H9 (cell line): ENCODE results near the gene NGRN. TPM values are rescaled to one million over a fixed set of nuclear protein-coding genes. Genes with fewer than 3 reads are reported as not detected.

Experiments used
- DNase-seq: peaks from one replicate; pipeline ENCODE4 v3.0.0-alpha.2; 2017
- H2AFZ ChIP-seq: one replicate; pipeline ENCODE4 v1.6.1; 2013; ENCODE audit warnings: mild to moderate bottlenecking, low read length, control low read depth, moderate library complexity
- H2AK5ac ChIP-seq: 2 replicates; pipeline ENCODE4 v1.6.1; 2013; ENCODE audit warnings: low read length, control low read depth, mixed read lengths; ENCODE audit not compliant: insufficient read length
- H2BK120ac ChIP-seq: one replicate; pipeline ENCODE4 v1.6.1; 2013; ENCODE audit warnings: low read depth, mild to moderate bottlenecking, low read length, control low read depth, inconsistent platforms; ENCODE audit not compliant: poor library complexity, severe bottlenecking
- H2BK12ac ChIP-seq: 2 replicates; pipeline ENCODE4 v1.6.1; 2013; ENCODE audit warnings: low read length, control low read depth, mixed read lengths, low read depth; ENCODE audit not compliant: insufficient read length
- H2BK15ac ChIP-seq: 2 replicates; pipeline ENCODE4 v1.6.1; 2013; ENCODE audit warnings: low read depth, low read length, control low read depth
- H2BK20ac ChIP-seq: one replicate; pipeline ENCODE4 v1.6.1; 2013; ENCODE audit warnings: low read depth, mild to moderate bottlenecking, low read length, control low read depth, inconsistent platforms; ENCODE audit not compliant: poor library complexity, severe bottlenecking
- H2BK5ac ChIP-seq: 2 replicates; pipeline ENCODE4 v1.6.1; 2013; ENCODE audit warnings: low read length, control low read depth, mixed read lengths; ENCODE audit not compliant: insufficient read length
- H3K14ac ChIP-seq: 2 replicates; pipeline ENCODE4 v1.6.1; 2013; ENCODE audit warnings: low read length, control low read depth; ENCODE audit not compliant: insufficient read depth
- H3K18ac ChIP-seq: 2 replicates; pipeline ENCODE4 v1.6.1; 2013; ENCODE audit warnings: low read depth, mild to moderate bottlenecking, mixed read lengths, low read length, control low read depth; ENCODE audit not compliant: insufficient read length
- H3K23ac ChIP-seq: 2 replicates; pipeline ENCODE4 v1.6.1; 2013; ENCODE audit warnings: low read length, control low read depth, mixed read lengths, low read depth; ENCODE audit not compliant: insufficient read length
- H3K23me2 ChIP-seq: 2 replicates; pipeline ENCODE4 v1.6.1; 2013; ENCODE audit warnings: low read depth, mild to moderate bottlenecking, mixed read lengths, low read length, control low read depth; ENCODE audit not compliant: insufficient read length, poor library complexity, severe bottlenecking
- H3K27ac ChIP-seq: 2 replicates; pipeline ENCODE4 v1.5.1; 2013; ENCODE audit warnings: low read length, control low read depth, mixed read lengths, low read depth; ENCODE audit not compliant: insufficient read length
- H3K27me3 ChIP-seq: 2 replicates; pipeline ENCODE4 v1.6.1; 2013; ENCODE audit warnings: low read length, control low read depth, inconsistent platforms; ENCODE audit not compliant: insufficient read depth
- H3K4ac ChIP-seq: 2 replicates; pipeline ENCODE4 v1.6.1; 2013; ENCODE audit warnings: low read depth, mild to moderate bottlenecking, control low read depth, inconsistent platforms, low read length, moderate library complexity
- H3K4me1 ChIP-seq: 2 replicates; pipeline ENCODE4 v1.6.1; 2013; ENCODE audit warnings: low read length, control low read depth, inconsistent platforms; ENCODE audit not compliant: insufficient read depth
- H3K4me2 ChIP-seq: 2 replicates; pipeline ENCODE4 v1.6.1; 2013; ENCODE audit warnings: low read length, control low read depth, mixed read lengths; ENCODE audit not compliant: insufficient read length, insufficient read depth
- H3K56ac ChIP-seq: 2 replicates; pipeline ENCODE4 v1.6.1; 2013; ENCODE audit warnings: low read depth, mild to moderate bottlenecking, mixed read lengths, low read length, control low read depth; ENCODE audit not compliant: insufficient read length
- H3K79me1 ChIP-seq: 2 replicates; pipeline ENCODE4 v1.6.1; 2013; ENCODE audit warnings: low read depth, mild to moderate bottlenecking, moderate library complexity, low read length, control low read depth, inconsistent platforms; ENCODE audit not compliant: insufficient read depth, poor library complexity, severe bottlenecking
- H3K79me2 ChIP-seq: 2 replicates; pipeline ENCODE4 v1.6.1; 2013; ENCODE audit warnings: low read length, control low read depth, inconsistent platforms; ENCODE audit not compliant: insufficient read depth
- H3K9ac ChIP-seq: 2 replicates; pipeline ENCODE4 v1.6.1; 2013; ENCODE audit warnings: low read length, control low read depth, mixed read lengths; ENCODE audit not compliant: insufficient read length; ENCODE audit errors: extremely low read depth
- H3K9me3 ChIP-seq: one replicate; pipeline ENCODE4 v1.6.1; 2013; ENCODE audit warnings: low read depth, low read length, inconsistent platforms; ENCODE audit not compliant: control insufficient read depth
- H3T11ph ChIP-seq: one replicate; pipeline ENCODE4 v1.6.1; 2013; ENCODE audit warnings: mild to moderate bottlenecking, low read length, control low read depth, inconsistent platforms
- H4K20me1 ChIP-seq: one replicate; pipeline ENCODE4 v1.6.1; 2013; ENCODE audit not compliant: control insufficient read depth, insufficient read length, insufficient read depth
- H4K5ac ChIP-seq: 2 replicates; pipeline ENCODE4 v1.6.1; 2013; ENCODE audit warnings: low read depth, mild to moderate bottlenecking, mixed read lengths, low read length, control low read depth; ENCODE audit not compliant: insufficient read length
- H4K8ac ChIP-seq: replicated peaks from 2 replicates; pipeline ENCODE4 v1.6.1; 2013; ENCODE audit warnings: low read length, control low read depth, mixed read lengths, low read depth; ENCODE audit not compliant: insufficient read length
- H4K91ac ChIP-seq: 2 replicates; pipeline ENCODE4 v1.6.1; 2013; ENCODE audit warnings: low read depth, mild to moderate bottlenecking, moderate library complexity, mixed read lengths, low read length, control low read depth; ENCODE audit not compliant: insufficient read length
- H3K27ac Mint-ChIP-seq, 3 experiments: 2 replicates in 2 of 3; 3 replicates in 1 of 3; pipeline ENCODE4 v1.8.0; 2020 to 2021; ENCODE audit warnings: mixed read lengths in 3 of 3, mild to moderate bottlenecking in 1 of 3, moderate library complexity in 1 of 3
- H3K27me3 Mint-ChIP-seq: 2 replicates; pipeline ENCODE4 v1.8.0; 2021; ENCODE audit warnings: low read depth, mild to moderate bottlenecking, moderate library complexity, mixed read lengths
- H3K36me3 Mint-ChIP-seq, 3 experiments: 2 replicates in 2 of 3; 3 replicates in 1 of 3; pipeline ENCODE4 v1.8.0; 2020 to 2021; ENCODE audit warnings: low read depth in 3 of 3, mixed read lengths in 3 of 3; ENCODE audit not compliant: insufficient read depth in 1 of 3
- H3K4me1 Mint-ChIP-seq, 2 experiments: 2 replicates each; pipeline ENCODE4 v1.8.0; 2020; ENCODE audit warnings: mixed read lengths in 2 of 2
- H3K4me3 Mint-ChIP-seq, 2 experiments: 2 replicates in 1 of 2; 3 replicates in 1 of 2; pipeline ENCODE4 v1.8.0; 2020 to 2021; ENCODE audit warnings: mild to moderate bottlenecking in 2 of 2, mixed read lengths in 2 of 2, moderate library complexity in 1 of 2
- H3K9me3 Mint-ChIP-seq, 2 experiments: 2 replicates in 1 of 2; 3 replicates in 1 of 2; pipeline ENCODE4 v1.8.0; 2020; ENCODE audit warnings: mild to moderate bottlenecking in 2 of 2, mixed read lengths in 2 of 2, moderate library complexity in 1 of 2
- CTCF ChIP-seq: fragments of 200-600 bp; sonication (generic); conservative IDR thresholded peaks from 3 replicates; pipeline ENCODE4 v1.8.0; 2021; ENCODE audit warnings: antibody characterized with exemption, mild to moderate bottlenecking
- WGBS: extraction: QIAGEN DNeasy Blood & Tissue Kit; methylation state at CpG from one replicate; pipeline ENCODE4 v1.1.7; 2013; ENCODE audit warnings: missing lambda C conversion rate, low lambda C conversion rate, mixed read lengths; ENCODE audit not compliant: insufficient read length; ENCODE audit errors: extremely low coverage; 5-methylcytosine and 5-hydroxymethylcytosine counted together
- total RNA-seq: library from RNA; stranded (reverse); gene quantifications from 2 replicates; pipeline ENCODE4 v1.2.1, GENCODE V29; 2021

The NGRN gene
- total RNA-seq, 1 experiment from 2014 or later = 79.2 TPM

DNA sequence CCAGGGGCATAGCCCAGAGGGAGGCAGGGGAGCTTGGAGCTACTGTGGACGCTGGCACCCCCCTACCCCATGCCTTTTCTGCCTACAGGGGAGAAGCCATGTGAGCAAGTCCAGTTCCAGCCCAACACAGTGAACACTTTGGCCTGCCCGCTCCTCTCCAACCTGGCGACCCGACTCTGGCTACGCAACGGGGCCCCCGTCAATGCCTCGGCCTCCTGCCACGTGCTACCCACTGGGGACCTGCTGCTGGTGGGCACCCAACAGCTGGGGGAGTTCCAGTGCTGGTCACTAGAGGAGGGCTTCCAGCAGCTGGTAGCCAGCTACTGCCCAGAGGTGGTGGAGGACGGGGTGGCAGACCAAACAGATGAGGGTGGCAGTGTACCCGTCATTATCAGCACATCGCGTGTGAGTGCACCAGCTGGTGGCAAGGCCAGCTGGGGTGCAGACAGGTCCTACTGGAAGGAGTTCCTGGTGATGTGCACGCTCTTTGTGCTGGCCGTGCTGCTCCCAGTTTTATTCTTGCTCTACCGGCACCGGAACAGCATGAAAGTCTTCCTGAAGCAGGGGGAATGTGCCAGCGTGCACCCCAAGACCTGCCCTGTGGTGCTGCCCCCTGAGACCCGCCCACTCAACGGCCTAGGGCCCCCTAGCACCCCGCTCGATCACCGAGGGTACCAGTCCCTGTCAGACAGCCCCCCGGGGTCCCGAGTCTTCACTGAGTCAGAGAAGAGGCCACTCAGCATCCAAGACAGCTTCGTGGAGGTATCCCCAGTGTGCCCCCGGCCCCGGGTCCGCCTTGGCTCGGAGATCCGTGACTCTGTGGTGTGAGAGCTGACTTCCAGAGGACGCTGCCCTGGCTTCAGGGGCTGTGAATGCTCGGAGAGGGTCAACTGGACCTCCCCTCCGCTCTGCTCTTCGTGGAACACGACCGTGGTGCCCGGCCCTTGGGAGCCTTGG lies 37.4 kb upstream of the NGRN start:
- Histone ChIP-seq H3K18ac (no peak overlapping the region), H3K23ac (no peak overlapping the region), H2AFZ (no peak overlapping the region), H3T11ph (no peak overlapping the region), H2BK12ac (no peak overlapping the region), H3K27ac (no peak overlapping the region), H3K27me3 (no peaks in the 10 kb centered on the region), H4K20me1 (no peaks in the 10 kb centered on the region), H2BK5ac (no peak overlapping the region), H3K9me3 (no peaks in the 10 kb centered on the region), H3K79me2 (no peaks in the 10 kb centered on the region), H2AK5ac (no peak overlapping the region), H3K23me2 (peaks cover 3% of the 10 kb centered on the region), H3K56ac (no peak overlapping the region), H3K79me1 (no peaks in the 10 kb centered on the region), H4K91ac (no peak overlapping the region), H3K4ac (no peak overlapping the region), H3K4me2 (no peak overlapping the region), H2BK15ac (no peak overlapping the region), H4K5ac (no peak overlapping the region), H3K9ac (no peak overlapping the region), H3K14ac (no peak overlapping the region), H3K4me1 (no peaks in the 10 kb centered on the region), H4K8ac (no peak overlapping the region), H2BK20ac (no peak overlapping the region), H2BK120ac (no peak overlapping the region)
- no peak for DNase-seq
- H3K36me3 Mint-ChIP-seq = peaks cover 30 to 65% (median 53%) of the 10 kb centered on the region in 3 experiments
- peaks cover 6 to 8% of the 10 kb centered on the region in 2 experiments for H3K4me1 Mint-ChIP-seq
- peaks cover 1% of the 10 kb centered on the region; the same call in 1 of the 2 replicates for H3K27me3 Mint-ChIP-seq
- H3K4me3 Mint-ChIP-seq = no peak overlapping the region
- no peaks in the 10 kb centered on the region for H3K9me3 Mint-ChIP-seq
- no peak overlapping the region for H3K27ac Mint-ChIP-seq
- WGBS = no CpG with 5 or more reads among the region's 38 CpGs
- no peak for TF ChIP-seq CTCF
